ENCODE results near the gene BUD31. TPM values are rescaled to one million over a fixed set of nuclear protein-coding genes. Genes with fewer than 3 reads are reported as not detected.
A peak's percentile ranks its signal among the peaks of the same experiment; 100 is the strongest.

Gene BUD31
- total RNA-seq, 4 donors from 2014 or later: 44.7 to 82.0 (median 58.4) TPM

GRCh38 chr7:99380032-99380822 lies 28.5 kb upstream of the BUD31 start:
- H3K4me3 ChIP-seq: peak overlapping the region; percentile 12 to 30 (median 22)
- peak in 2 of 3 donors; percentile 72 to 78 for DNase-seq
- H3K27me3 ChIP-seq: no peaks in the 10 kb centered on the region
- H3K36me3 ChIP-seq: peaks cover 0 to 23% (median 0%) of the 10 kb centered on the region in 3 donors
- peak overlapping the region; percentile 79 to 90 (median 82) for H3K27ac ChIP-seq
- TF ChIP-seq POLR2A (IDR thresholded peaks at IDR 0.05) (no peak), CTCF (IDR thresholded peaks at IDR 0.05) (no peak)
- no peaks in the 10 kb centered on the region for H3K9me3 ChIP-seq
- peaks cover 0 to 52% (median 28%) of the 10 kb centered on the region in 4 donors for H3K4me1 ChIP-seq

GRCh38 chr7:99380823-99381663 lies 27.7 kb upstream of the BUD31 start:
- Histone ChIP-seq H3K27me3 (no peaks in the 10 kb centered on the region), H3K4me3 (peak overlapping the region in 3 of 4 donors; percentile 12 to 30 (median 23)), H3K27ac (peak overlapping the region; percentile 79 to 90 (median 82)), H3K36me3 (peaks cover 0 to 31% (median 0%) of the 10 kb centered on the region in 3 donors), H3K4me1 (peaks cover 0 to 46% (median 28%) of the 10 kb centered on the region in 4 donors), H3K9me3 (no peaks in the 10 kb centered on the region)
- peak in 2 of 3 donors; percentile 89 to 92 for DNase-seq
- no peak for TF ChIP-seq CTCF (IDR thresholded peaks at IDR 0.05)
- no peak for TF ChIP-seq POLR2A (IDR thresholded peaks at IDR 0.05)

GRCh38 chr7:99381664-99382075 lies 27.1 kb upstream of the BUD31 start:
- Histone ChIP-seq H3K9me3 (no peaks in the 10 kb centered on the region), H3K27ac (peak overlapping the region in 2 of 4 donors; percentile 82 to 90), H3K36me3 (peaks cover 0 to 37% (median 0%) of the 10 kb centered on the region in 3 donors), H3K4me3 (no peak overlapping the region), H3K4me1 (peaks cover 0 to 40% (median 28%) of the 10 kb centered on the region in 4 donors), H3K27me3 (no peaks in the 10 kb centered on the region)
- no peak for TF ChIP-seq CTCF (IDR thresholded peaks at IDR 0.05)
- no peak for TF ChIP-seq POLR2A (IDR thresholded peaks at IDR 0.05)
- DNase-seq: no peak

- no peak overlapping the region for H3K4me3 ChIP-seq
- H3K27me3 ChIP-seq: no peaks in the 10 kb centered on the region
- no peak overlapping the region for H3K27ac ChIP-seq
- peaks cover 0 to 46% (median 0%) of the 10 kb centered on the region in 3 donors for H3K36me3 ChIP-seq
- H3K4me1 ChIP-seq: peaks cover 0 to 34% (median 28%) of the 10 kb centered on the region in 4 donors
- no peak for DNase-seq
- TF ChIP-seq POLR2A (IDR thresholded peaks at IDR 0.05) (no peak), CTCF (IDR thresholded peaks at IDR 0.05) (no peak)
- no peaks in the 10 kb centered on the region for H3K9me3 ChIP-seq
These were observed 25.6 kb upstream of the BUD31 start for GRCh38 chr7:99383203-99383602.

GRCh38 chr7:99383791-99384370 lies 24.9 kb upstream of the BUD31 start:
- Histone ChIP-seq H3K27me3 (no peaks in the 10 kb centered on the region), H3K36me3 (peaks cover 0 to 50% (median 0%) of the 10 kb centered on the region in 3 donors), H3K27ac (peak overlapping the region in 1 of 4 donors; percentile 36), H3K4me3 (no peak overlapping the region), H3K9me3 (no peaks in the 10 kb centered on the region), H3K4me1 (peaks cover 0 to 33% (median 28%) of the 10 kb centered on the region in 4 donors)
- no peak for TF ChIP-seq POLR2A (IDR thresholded peaks at IDR 0.05)
- no peak for TF ChIP-seq CTCF (IDR thresholded peaks at IDR 0.05)
- DNase-seq: no peak

Measured in Peyer's patch (tissue), 4 donors.